NK-92 (cell line): ENCODE data around the gene CLDN22.

Experiments
- DNase-seq: peaks from one replicate; lab custom pipeline; 2025; ENCODE audit not compliant: unreplicated experiment; lab: John Stamatoyannopoulos, UW

The CLDN22 gene

GRCh38 chr4:183323295-183323694, 3.2 kb upstream of the CLDN22 start:
- no peak for DNase-seq

- no peak for DNase-seq
Measured at GRCh38 chr4:183322326-183322725, 2.2 kb upstream of the CLDN22 start, which contains the start of gene CLDN24. Gene CLDN24 (minus strand): TSS chr4:183322426. CDS start chr4:183322426, 0 bp downstream.

GRCh38 chr4:183321516-183321915, 1.4 kb upstream of the CLDN22 start:
- DNase-seq: no peak

- DNase-seq: no peak
Measured at GRCh38 chr4:183321079-183321478, 1.0 kb upstream of the CLDN22 start.

GRCh38 chr4:183318656-183319055, 1.4 kb downstream of the CLDN22 start:
- DNase-seq: no peak

- no peak for DNase-seq
Measured at GRCh38 chr4:183314806-183315205, 5.3 kb downstream of the CLDN22 start.

GRCh38 chr4:183314336-183314735, 5.7 kb downstream of the CLDN22 start:
- DNase-seq: no peak

- no peak for DNase-seq
Measured at GRCh38 chr4:183312841-183313240, 7.2 kb downstream of the CLDN22 start.

- DNase-seq: no peak
Measured at GRCh38 chr4:183306811-183307210, 13.3 kb downstream of the CLDN22 start.

GRCh38 chr4:183304538-183304937, 15.5 kb downstream of the CLDN22 start:
- no peak for DNase-seq

GRCh38 chr4:183304067-183304466, 16.0 kb downstream of the CLDN22 start:
- no peak for DNase-seq

- no peak for DNase-seq
Measured at GRCh38 chr4:183303301-183303700, 16.8 kb downstream of the CLDN22 start.

GRCh38 chr4:183300655-183301054, 19.4 kb downstream of the CLDN22 start:
- no peak for DNase-seq

GRCh38 chr4:183300070-183300469, 20.0 kb downstream of the CLDN22 start:
- DNase-seq: no peak

- DNase-seq: no peak
Measured at GRCh38 chr4:183299464-183299863, 20.6 kb downstream of the CLDN22 start.

- no peak for DNase-seq
Measured at GRCh38 chr4:183297675-183298074, 22.4 kb downstream of the CLDN22 start.

GRCh38 chr4:183295711-183296110, 24.4 kb downstream of the CLDN22 start:
- no peak for DNase-seq

- no peak for DNase-seq
Measured at GRCh38 chr4:183291070-183291469, 29.0 kb downstream of the CLDN22 start.

- no peak for DNase-seq
Measured at GRCh38 chr4:183289688-183290087, 30.4 kb downstream of the CLDN22 start.

GRCh38 chr4:183288955-183289354, 31.1 kb downstream of the CLDN22 start:
- no peak for DNase-seq

- no peak for DNase-seq
Measured at GRCh38 chr4:183287677-183288076, 32.4 kb downstream of the CLDN22 start.

- no peak for DNase-seq
Measured at GRCh38 chr4:183287309-183287659, 32.8 kb downstream of the CLDN22 start.

- DNase-seq: no peak
Measured at GRCh38 chr4:183286590-183287308, 33.3 kb downstream of the CLDN22 start.
